NOMO-1 treated with dmso at 0.1 percent for 144 hours (cell line): ENCODE measurements around the gene RBM33.

Experiments
- DNase-seq: peaks from one replicate; lab custom pipeline; 2025; ENCODE audit not compliant: unreplicated experiment; lab: John Stamatoyannopoulos, UW

Gene RBM33

GRCh38 chr7:155717010-155717744 lies 72.7 kb downstream of the RBM33 start:
- no peak for DNase-seq

- DNase-seq = no peak
These were observed 76.6 kb downstream of the RBM33 start for GRCh38 chr7:155721056-155721455.

GRCh38 chr7:155722118-155722517 lies 77.7 kb downstream of the RBM33 start:
- no peak for DNase-seq

- DNase-seq = no peak
These were observed 78.5 kb downstream of the RBM33 start for GRCh38 chr7:155722936-155723335.

- DNase-seq = no peak
These were observed 80.0 kb downstream of the RBM33 start for GRCh38 chr7:155724327-155725005.

- DNase-seq = no peak
These were observed 80.5 kb downstream of the RBM33 start for GRCh38 chr7:155725006-155725355.

GRCh38 chr7:155727616-155728015 lies 83.2 kb downstream of the RBM33 start:
- no peak for DNase-seq

GRCh38 chr7:155728116-155728515 lies 83.7 kb downstream of the RBM33 start:
- no peak for DNase-seq

- no peak for DNase-seq
These were observed 85.4 kb downstream of the RBM33 start for GRCh38 chr7:155729847-155730246.

GRCh38 chr7:155731380-155731779 lies 86.9 kb downstream of the RBM33 start:
- DNase-seq = no peak

- DNase-seq = no peak
These were observed 87.4 kb downstream of the RBM33 start for GRCh38 chr7:155731871-155732270.

GRCh38 chr7:155732286-155732685 lies 87.8 kb downstream of the RBM33 start:
- DNase-seq = no peak

- DNase-seq = no peak
These were observed 89.4 kb downstream of the RBM33 start for GRCh38 chr7:155733582-155734444.

GRCh38 chr7:155734445-155734809 lies 90.0 kb downstream of the RBM33 start:
- DNase-seq = no peak

- DNase-seq = no peak
These were observed 91.1 kb downstream of the RBM33 start for GRCh38 chr7:155735442-155736115.

GRCh38 chr7:155737590-155737989 lies 93.1 kb downstream of the RBM33 start:
- DNase-seq = no peak

- no peak for DNase-seq
These were observed 93.6 kb downstream of the RBM33 start for GRCh38 chr7:155738104-155738503.

- DNase-seq = no peak
These were observed 94.4 kb downstream of the RBM33 start for GRCh38 chr7:155738652-155739537.

GRCh38 chr7:155739538-155740143 lies 95.2 kb downstream of the RBM33 start:
- DNase-seq = no peak

GRCh38 chr7:155741082-155741481 lies 96.6 kb downstream of the RBM33 start:
- no peak for DNase-seq
